T-helper 1 cell (primary cell): Measurements from ENCODE around the gene SCPEP1.
"Not testable (repeated sequence)": the region's sequence is repeated elsewhere in the genome, so short reads cannot be mapped to it uniquely, and the experiment has no call there.

ENCODE experiments used
- DNase-seq, 5 donors: peaks; one replicate each; pipeline ENCODE4 v3.0.0-alpha.2; 2012 to 2020

SCPEP1 gene

DNA sequence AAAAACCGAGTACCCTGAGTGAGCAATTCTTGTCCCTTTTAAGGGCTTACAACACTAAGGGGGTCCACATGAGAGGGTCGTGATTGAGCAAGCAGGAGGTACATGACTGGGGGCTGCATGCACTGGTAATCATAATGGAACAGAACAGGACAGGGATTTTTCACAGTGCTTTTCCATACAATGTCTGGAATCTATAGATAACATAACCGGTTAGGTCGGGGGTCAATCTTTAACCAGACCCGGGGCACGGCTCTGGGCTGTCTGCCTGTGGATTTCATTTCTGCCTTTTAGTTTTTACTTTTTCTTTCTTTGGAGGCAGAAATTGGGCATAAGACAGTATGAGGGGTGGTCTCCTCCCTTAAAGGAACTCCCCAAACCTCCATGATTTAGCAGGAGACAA, 12.2 kb upstream of the SCPEP1 start:
- DNase-seq = not testable (repeated sequence)

DNA sequence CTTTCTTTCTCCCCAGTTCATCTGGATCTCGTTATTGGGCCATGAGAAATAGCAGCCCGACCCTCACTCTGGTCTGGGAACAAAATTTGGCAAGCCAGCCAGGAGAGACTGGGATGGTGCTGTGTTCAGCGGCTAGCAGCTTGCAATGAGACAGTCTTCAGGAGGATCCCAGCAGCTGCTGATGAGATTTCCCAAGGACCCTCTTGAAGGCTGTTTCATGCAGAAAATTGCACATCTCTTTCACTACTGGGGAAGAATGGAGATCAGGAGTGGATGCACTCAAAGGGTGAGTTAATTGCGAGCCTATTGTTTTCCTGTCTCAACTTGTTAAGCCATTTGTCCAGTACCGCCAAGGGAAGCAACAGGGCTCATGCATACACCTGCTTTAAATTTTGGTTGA, 11.6 kb upstream of the SCPEP1 start:
- DNase-seq = no peak

DNA sequence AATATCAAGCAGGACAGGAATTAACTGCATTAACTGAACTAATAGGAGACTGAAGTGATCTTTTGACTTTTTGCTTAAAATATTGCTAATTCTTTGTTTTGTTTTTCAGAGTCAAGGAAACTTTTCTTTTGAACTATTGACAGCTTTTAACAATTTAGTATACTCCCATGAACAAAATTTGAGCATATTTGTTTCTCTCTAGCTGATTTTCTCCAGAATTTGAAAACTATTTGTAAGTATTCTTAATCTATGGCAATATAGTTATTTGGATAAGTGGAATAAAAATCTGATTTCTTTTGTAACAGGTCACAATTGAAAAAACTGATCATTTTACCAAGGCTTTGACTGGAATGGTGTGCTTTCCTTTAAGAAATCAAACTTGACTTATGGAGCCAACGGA, 7.0 kb upstream of the SCPEP1 start:
- no peak for DNase-seq

GRCh38 chr17:56972111-56972730, 5.7 kb upstream of the SCPEP1 start:
- DNase-seq = no peak

DNA sequence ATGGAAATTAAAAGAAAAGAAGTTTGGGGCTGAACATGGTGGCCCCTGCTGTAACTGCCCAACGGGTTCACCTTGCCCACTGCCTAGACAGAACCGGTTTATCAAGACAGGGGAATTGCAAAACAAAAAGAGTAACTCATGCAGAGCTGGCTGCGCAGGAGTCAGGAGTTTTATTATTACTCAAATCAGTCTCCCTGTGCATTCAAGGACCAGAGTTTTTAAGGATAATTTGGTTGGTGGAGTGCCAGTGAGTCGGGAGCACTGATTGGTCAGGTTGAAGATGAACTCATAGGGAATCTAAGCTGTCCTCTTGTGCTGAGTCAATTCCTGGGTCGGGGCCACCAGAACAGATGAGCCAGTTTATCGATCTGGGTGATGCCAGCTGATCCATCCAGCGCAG, 4.4 kb upstream of the SCPEP1 start:
- DNase-seq = no peak

DNA sequence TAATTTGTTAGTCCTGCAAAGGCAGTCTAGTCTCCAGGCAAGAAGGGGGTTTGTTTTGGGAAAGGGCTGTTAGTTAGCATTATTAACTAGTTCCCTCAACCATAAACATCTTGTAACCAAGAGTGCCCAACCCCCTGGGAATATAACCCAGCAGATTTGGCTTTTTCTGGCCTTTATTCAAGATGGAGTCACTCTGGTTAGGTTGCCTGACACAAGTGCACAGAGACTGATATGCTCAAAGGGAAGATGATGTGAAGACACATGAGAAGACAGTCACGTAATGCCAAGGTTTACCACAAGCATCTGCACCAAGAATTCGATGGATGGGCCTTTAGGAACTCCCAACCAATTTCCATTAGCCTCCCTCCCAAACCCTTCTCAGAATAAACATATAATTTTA, 3.9 kb upstream of the SCPEP1 start:
- no peak for DNase-seq

- DNase-seq = no peak
Observed at GRCh38 chr17:56975656-56976055, 2.3 kb upstream of the SCPEP1 start.

DNA sequence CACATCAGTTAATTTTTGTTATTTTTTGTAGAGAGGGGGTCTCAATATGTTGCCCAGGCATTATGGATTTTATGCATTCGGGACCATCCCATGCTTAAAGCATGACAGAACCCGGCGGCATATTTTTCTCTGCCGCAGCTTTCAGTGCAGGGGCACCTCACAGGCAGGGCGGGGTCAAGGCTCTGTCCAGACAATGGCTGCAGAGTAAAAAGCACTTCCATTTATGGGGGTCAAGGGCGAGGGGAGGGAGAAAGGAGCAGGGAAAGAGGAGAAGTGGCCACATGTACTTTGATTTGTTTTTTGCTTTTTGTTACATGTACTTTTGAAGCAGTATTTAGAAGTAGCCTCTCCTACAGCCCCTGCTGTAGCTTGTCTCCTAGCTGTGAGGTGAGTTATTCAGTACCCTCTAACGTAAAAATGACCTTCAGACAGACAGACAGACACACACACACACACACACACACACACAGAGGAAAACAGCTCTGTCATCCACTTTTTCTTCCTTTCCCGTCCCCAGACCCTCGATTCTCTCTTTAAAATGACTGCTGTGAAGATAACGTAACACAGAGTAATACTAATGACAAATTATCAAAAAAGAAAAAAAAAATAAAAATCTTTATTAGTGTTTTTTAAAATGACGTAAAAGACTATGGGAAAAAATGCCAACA, 856 bp upstream of the SCPEP1 start:
- DNase-seq = no peak

DNA sequence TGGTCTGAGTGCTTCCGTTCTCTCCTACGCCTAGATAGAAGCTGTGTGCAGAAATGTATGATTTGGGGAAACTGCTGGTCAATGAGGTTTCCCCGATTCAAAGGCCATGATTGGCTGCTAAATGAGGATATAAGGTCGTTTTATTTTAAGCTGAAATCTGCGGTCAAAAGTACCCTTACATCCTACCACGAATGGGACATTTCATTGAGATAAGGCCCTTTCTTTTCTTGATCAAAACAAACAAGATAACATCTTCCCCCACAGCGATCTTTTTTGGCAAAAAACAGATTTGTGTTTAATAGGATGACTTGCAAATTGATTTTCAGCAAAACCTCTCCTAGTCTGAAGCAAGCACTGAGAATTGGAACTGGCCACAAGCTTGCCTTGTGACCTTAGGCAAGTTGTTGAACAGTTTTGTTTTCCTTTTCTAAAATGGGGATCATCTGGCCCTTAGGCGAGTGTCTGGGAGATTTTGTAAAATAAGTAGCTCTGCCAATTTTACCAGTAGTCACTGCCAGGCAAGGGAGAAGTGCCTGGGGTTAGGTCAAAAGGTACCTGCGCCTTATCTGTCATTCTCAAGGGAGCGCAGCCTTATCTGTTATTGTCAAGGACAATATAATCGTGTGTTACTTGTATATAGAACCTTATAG, 635 bp downstream of the SCPEP1 start:
- DNase-seq = peak in 1 of 5 donors; percentile 17

GRCh38 chr17:56979091-56979480, 1.2 kb downstream of the SCPEP1 start:
- no peak for DNase-seq

DNA sequence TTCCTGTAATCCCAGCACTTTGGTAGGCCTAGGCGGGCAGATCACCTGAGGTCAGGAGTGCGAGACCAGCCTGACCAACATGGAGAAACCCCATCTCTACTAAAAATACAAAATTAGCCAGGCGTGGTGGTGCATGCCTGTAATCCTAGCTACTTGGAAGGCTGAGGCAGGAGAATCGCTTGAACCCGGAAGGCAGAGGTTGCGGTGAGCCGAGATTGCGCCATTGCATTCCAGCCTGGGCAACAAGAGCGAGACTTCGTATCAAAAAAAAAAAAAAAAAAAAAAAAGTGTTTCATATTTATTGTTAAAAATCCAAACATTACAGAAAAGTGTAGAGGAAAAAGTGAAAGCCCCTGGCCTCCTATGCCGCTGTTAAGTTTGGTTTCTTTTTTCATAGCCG, 2.6 kb downstream of the SCPEP1 start:
- DNase-seq = not testable (repeated sequence)

DNA sequence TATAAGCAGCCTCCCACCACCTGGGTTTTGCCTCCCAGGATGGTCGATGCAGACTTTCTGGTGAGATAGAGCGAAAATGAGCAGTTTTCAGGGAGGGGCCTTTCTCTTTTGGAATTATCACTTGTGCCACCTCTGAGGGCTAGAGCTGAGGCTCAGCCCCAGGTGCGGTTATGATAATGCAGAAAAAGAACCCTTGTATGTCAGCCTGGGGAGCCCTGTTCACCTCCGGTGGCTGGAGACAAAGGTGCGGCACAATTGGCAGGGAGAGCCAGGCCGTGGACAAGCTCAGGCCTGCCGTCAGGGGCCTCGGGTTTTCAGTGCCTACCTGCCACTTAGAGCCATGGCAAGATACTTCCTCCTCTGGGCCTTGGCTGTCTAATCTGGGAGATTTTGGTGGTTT, 4.4 kb downstream of the SCPEP1 start:
- no peak for DNase-seq

GRCh38 chr17:56983366-56983765, 5.4 kb downstream of the SCPEP1 start:
- DNase-seq = no peak

DNA sequence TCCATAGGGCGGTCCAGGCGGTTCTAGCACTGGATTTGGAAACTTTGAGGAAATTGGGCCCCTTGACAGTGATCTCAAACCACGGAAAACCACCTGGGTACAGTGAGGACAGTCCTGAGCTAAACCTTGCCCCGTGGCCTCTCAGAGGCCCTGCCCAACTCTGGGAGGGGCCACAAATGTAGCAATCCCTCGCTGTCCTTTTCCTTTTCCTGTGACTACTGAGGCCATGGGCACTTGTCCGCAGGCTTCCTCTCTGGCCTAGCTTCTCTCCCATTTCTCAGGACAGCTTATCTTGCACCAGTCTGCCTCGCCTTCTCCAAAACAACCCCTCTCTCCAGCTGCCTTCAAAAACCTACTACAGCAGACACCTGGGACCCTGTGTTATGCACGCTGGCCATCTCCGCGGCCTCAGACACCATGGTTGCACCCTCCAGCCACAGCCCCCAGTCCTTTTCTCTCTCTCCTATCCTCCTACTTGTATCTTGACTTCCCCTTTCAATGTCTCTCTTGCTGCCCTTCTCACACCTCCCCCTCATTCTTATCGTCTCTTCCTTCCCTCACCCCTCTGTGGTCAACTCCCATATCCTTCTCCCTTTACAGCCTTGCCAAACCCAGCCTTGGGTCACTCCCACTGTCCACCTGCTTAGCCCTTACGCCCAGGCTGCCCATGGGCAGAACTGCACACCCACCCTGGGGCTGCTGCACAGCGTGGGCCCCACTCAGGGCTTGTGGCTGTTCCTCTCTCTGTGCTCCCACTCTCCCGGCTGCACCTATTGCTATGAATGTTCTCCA, 7.6 kb downstream of the SCPEP1 start:
- DNase-seq = no peak

GRCh38 chr17:56987283-56987834, 9.4 kb downstream of the SCPEP1 start:
- no peak for DNase-seq

GRCh38 chr17:56988901-56989572, 11.1 kb downstream of the SCPEP1 start:
- DNase-seq = no peak

DNA sequence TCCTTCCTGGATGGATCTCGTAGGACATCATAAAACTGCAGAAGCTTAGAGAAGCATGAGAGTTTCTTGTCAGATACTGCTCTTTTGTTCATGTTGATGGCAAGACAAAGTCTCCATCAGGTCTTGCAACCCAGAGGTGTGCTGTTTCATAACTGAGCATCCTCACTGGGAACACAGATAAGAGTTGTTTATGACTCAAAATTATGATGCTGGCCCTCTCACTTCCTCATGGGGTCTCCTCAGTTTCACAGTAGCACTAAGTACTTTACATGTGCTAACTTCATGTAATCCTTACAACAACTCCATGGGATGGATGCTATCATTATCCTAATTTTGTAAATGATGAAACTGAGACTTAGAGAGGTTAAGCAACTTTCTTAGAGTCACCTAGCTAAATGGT, 14.4 kb downstream of the SCPEP1 start:
- no peak for DNase-seq

- no peak for DNase-seq
Observed at GRCh38 chr17:56994009-56994792, 16.3 kb downstream of the SCPEP1 start.

GRCh38 chr17:56995766-56996165, 17.8 kb downstream of the SCPEP1 start:
- DNase-seq = no peak

DNA sequence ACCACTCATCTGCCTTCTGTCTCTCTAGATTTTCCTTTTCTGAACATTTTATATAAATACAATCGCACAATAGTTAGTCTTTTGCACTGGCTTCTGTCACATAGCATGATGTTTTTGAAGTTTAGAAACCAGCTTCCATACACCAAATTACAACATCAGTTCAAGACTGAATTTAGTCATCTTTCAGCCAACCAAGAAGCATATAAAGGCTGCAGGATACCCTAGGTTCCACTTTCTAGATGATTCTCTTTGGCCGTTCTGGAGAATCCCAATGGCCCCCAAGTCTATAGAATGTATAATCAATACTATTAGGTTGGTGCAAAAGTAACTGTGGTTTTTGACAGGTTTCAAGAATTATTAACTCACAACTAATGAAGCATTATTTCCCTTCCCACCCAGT, 19.4 kb downstream of the SCPEP1 start:
- no peak for DNase-seq

DNA sequence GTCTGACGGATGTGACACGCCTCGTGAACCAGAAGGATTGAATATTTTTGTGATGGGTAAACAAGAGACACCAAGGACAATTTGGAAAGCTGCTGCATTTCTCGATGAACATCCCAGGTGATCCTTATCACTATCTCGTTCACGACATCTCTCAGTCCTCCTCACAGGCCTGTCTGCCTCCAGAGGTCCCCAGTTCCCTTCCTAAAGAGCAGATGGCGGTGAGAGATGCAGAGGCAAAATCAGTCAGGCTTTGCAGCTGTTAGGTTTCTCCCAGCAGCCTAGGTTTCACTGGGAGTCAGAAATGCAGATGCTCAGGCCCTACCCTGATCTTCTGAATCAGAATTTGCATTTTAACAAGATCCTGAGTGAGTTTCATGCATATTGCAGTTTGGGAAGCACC, 23.6 kb downstream of the SCPEP1 start:
- DNase-seq = no peak

DNA sequence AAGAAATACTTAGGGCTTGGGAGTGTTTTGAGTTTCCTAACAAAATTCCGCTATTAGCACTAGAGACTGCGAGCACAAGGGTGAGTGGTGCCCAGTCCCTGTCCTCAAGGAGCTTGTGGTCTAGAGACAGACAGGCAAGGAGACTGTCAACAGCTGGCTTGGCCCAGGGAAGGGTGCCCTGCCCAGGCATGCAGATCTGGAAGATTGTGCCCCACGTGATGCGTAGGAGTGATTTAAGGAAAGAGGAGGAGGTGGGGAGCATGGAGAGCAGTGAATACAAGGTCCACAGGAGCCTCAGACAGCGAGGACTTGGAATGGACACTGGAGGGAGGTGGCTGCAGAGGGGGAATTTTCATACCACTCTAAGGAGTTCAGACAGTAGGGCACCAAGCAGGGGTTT, 25.0 kb downstream of the SCPEP1 start:
- DNase-seq = no peak
